Non-pigmented ciliary epithelial cell (primary cell): Measurements from ENCODE around the gene STMP1.
"Not testable (repeated sequence)": the region's sequence is repeated elsewhere in the genome, so short reads cannot be mapped to it uniquely, and the experiment has no call there.

Experiments
- DNase-seq: peaks from one replicate; pipeline ENCODE4 v3.0.0-alpha.2; 2010; ENCODE audit warnings: low read depth

Gene STMP1

DNA sequence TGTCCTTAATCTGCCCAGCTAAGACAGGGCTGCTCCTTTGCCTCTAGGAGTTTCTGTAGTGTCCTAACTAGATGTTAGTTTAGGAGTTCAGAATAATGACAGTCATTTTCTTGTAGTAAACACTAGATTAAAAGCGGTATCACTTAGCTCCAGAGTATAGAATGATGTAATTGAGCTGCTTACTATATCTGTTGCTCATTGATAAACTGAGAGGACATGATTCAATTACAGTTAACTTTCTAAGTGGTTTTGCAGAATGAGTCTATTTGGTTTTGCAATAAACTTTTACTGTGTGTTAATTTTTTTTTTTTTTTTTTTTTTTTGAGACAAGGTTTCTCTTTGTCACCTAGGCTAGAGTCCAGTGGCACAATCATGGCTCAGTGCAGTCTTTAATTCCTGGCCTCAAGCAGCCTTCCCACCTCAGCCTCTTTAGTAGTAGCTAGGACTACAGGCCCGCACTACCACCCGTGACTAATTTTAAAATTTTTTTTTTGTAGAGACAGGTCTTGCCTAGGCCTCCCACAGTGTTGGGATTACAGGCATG is 1.8 kb downstream of the STMP1 start:
- no peak for DNase-seq

DNA sequence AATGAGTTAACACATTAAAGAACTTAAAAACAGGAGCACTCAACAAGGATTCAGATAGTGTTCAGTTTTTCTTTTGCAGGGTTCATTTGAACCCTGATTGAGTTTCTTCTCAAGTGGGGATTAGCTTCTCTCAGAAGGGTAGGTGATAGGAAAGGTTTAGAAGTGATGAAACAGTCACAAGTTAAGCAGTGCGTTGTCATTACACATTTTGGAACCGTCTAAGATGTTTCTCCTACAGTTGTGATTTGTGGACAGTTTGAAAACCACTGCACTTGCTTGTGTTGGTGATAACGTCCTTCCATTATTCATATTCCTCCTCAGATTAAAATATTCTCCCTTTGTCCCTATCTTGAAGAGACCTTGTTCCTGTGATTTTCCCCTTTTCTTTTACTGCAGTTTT is 2.7 kb downstream of the STMP1 start:
- DNase-seq: no peak

DNA sequence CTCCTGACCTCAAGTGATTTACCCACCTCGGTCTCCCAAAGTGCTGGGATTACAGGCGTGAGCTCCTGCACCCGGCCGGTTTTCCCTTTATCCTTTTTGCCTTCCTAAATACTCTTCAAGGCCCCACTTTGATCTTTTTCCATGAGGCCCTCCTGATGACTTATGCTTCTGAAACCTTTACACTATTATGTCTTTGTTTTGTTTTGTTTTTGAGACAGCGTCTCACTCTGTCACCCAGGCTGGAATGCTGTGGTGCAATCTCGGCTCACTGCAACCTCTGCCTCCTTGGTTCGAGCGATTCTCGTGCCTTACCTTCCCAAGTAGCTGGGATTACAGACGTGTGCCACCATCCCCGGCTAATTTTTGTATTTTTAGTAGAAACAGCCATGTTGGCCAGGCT is 3.8 kb downstream of the STMP1 start:
- no peak for DNase-seq

DNA sequence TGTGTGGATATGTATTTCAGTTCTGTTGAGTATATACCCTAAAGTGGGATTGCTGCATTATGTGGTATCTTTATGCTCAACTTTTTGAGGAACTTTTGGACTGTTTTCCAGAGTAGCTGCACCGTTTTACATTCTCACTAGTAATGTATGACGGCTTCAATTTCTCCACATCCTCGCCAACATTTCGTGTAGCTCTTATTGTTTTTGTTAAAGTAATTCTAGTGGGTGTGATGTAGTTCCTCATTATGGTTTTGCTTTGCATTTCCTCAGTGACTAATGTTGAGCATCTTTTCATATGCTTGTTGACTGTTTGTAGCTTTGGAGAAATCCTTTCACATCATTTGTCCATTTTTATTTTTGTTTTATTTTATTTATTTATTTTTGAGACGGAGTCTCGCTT is 4.5 kb downstream of the STMP1 start:
- no peak for DNase-seq

DNA sequence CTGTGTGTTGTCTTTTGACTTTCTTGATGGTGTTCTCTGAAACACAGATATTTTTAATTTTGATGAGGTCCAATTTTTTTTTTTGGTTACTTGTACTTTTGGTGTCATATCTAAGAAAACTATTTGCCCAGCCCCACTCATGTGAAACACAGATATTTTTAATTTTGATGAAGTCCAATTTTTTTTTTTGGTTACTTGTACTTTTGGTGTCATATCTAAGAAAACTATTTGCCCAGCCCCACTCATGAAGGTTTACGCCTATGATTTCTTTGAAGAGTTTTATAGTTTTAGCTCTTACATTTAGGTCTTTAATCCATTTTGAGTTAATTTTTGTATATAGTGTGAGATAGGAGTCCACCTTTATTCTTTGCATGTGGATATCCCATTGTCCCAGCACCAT is 5.3 kb downstream of the STMP1 start:
- DNase-seq: not testable (repeated sequence)

DNA sequence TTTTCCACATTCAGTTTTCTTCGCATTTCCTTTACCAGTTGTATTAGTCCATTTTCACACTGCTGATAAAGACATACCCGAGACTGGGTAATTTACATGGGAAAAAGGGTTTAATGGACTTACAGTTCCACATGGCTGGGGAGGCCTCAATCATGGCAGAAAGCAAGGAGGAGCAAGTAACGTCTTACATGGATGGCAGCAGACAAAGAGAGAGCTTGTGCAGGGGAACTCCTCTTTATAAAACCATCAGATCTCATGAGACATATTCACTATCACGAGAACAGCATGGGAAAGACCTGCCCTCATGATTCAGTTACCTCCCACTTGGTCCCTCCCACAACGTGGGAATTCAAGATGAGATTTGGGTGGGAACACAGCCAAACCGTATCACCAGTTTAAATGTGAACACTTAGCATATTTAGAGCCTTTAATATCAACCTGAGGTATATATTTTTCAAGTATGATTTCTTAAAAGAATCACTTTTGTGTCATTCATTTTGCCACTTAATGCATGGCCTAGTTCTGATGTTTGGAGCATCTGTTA is 6.6 kb downstream of the STMP1 start:
- not testable (repeated sequence) for DNase-seq

DNA sequence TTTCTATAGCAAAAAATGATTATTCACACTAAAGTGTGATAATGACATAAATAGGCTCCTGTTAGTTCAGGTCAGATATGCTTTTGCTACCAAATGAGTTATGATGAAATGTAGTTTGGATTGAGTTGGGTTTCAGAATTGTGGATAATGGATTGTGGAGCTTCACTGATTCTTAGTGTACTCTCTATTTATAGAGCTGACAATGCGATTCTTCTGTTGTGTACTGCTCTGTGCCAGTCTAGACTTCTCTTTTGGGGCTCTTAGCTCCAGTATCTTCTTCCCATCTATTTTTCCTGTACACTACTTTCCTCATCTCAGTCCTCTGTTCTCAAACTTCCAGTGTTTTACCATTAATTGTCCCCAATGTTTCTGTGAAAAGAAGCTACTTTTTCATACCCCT is 7.5 kb downstream of the STMP1 start:
- no peak for DNase-seq

DNA sequence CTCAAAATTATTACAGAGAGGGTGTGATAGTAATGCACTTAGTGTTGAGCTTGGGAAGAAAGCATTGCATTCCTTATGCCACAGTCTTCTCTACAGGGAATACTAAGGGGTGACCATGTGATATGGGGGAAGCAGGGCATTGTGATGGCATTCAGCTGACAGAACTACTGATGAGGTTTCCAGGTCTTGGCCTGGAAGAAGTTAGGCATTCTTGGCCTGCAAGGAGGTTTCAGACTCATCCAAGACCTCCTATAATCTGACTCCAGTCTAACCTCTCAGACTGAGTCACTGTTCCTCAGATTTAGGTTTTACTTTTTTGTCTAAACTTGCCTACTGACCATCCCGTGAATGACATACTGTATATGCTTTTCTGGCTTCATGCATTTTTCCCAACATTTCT is 7.9 kb downstream of the STMP1 start:
- DNase-seq: no peak

DNA sequence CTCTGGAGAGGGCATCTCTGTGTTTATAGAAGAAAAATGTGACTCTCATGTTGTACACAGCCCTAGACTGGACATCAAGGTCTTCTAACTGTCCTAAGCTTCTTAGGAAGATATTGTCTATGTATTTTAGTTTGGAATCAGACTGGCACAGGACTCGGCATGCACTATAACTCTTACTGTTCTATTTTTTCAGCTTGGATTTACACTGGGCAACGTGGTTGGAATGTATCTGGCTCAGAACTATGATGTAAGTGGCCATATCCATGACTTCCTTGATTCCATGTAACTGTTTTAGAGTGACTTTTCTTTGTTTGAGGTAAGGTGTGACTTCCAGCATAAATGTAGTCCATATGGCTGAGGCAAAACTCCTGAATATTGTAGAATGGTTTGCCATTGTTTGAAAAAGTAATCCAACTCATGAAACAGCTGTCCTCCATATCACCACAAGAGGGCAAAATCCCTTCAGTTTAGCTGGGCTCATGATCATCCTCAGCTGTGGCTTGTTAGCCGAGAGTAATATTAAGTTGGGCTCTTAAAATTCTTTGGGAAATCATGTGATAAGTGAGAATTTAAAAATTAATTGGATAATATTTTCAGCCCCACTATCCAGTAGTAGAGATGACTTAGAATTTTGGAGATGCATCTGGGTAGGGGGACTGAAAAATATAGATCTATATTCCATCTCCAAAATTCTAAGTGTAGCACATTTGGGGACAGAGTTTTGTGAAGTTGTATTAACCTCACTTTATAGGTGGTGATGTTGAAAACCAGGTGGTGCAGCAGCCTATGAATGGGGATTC is 10.4 kb downstream of the STMP1 start:
- no peak for DNase-seq

DNA sequence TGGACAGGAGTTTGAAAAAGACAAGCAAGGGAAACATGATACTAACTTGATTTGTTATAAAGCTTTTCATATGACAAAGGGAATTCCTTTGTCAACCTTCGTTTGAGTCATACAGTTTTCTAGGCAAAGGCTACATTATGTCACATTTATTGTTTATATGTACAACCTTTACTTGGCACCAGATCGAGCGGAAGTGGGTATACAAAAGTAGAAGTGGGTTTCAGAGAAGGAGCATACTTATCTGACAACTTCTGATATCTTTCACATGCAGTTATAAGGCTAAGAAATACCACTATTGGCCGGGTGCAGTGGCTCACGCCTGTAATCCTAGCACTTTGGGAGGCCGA is 11.0 kb downstream of the STMP1 start:
- no peak for DNase-seq

DNA sequence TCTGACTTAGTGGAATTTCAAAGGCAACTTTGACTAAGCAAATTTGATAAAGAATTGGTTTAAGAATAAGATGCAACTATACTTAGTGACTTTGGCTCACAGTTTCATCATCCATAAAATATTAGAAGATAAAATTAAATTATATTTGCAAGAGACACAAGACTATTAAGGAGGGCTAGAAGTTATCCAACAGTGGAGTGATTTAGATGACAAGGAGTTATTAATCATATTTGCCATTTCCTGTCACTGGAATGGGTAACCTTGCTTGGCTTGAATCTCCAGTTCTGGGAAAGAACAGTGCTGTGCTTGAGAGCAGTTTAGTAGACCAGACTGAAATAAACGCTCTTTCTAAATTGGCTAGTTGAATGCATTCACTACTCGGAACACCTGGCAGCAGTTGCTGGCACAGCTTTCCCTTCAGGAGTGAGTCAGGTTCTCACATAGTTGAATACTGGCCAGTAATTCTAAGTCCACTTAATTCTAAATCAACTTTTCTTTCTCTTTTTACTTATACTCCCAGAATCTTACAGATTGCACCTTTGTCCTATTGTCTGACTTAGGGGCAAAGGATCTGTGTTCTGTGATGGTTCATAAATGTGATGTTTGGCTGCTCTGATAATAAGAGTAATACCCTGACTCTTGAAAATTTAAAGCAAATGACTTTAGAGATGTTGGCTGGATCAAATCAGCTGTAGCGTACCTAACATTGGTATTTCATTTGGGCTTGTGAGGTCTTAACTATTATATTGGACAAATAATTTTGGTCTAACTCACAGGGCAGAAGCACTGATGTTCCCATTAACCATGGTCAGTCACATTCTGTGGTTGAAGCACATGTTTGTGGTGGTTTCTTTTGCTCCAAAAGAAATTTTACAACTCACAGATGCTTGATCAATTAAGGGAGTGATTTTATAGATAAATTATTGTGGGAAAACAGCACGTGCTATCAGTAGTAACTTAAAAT is 16.6 kb downstream of the STMP1 start:
- no peak for DNase-seq

DNA sequence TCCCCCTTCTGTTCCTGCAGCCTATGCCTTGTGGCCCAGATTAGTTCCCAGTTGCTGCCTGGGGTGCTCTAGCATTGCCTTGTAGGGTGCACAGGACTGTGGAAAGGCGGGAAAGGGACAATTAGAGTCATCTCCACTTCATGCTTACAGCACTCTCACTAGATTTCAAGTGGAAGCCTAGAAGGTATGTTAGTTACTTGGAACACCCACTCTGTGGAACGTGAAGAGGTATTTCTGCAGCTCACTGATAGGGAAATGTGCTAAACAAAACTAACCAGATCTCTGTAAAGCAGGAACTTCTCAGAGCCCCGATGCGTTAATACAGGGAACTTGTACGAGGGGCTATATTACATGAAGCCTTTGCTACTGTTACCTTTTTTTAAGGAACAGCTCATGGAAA is 19.4 kb downstream of the STMP1 start:
- DNase-seq: no peak

DNA sequence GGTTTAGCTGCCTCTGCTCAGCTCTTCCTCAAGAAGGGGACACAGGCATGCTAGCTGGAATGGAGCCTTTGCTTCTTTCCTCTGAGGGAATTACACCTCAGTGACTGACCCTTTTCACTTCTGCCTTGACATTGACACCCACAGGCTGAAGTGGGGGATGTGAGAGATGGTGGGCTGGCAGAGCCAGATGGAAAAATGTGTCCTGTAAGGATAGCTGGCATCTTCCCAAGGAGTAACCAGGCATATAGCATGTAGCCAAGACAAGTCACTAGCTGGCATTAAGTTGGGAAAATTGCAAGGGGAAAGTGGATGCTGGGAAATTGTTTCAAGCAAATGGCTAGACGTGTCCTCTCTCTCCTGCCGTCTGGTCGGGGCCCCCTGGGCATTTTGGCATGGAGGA is 19.9 kb downstream of the STMP1 start:
- no peak for DNase-seq

DNA sequence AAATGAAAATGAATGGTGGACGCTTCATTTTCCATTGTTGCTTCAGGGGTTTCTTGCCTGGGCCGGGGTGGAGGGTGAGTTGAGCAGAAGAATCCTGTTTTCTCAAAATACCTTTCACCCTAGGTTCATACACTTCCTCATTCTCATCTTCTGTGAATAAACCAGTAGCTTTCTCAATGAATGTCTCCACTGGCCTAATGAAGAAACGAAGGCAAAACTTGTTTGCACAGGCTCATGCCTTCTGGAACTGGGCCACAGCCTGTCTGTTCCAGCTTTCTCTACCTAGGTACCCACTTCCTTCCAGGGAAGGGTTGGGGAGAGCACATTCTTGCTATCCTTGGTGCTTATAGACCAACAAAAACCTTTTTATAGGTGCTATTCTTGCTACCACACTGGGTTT is 21.3 kb downstream of the STMP1 start:
- DNase-seq: no peak

DNA sequence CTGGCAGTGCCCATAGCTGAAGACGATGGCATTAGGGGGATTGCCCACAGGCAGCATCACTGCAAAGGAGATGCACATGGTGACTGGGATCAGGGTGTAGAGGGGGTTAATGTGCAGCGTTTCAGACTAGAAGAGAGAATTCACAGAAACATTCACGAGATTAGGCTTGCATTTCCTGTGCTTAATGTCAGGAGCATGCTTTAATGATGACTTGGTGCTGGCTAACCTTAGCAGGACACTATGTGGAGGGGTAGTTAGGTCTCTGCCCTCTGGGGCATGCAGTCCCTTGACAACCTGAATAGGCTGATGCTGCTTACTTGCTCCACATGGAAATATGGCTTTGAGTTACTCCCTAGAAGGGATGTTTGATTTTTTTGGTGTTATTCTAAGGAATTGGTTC is 21.8 kb downstream of the STMP1 start:
- DNase-seq: no peak

DNA sequence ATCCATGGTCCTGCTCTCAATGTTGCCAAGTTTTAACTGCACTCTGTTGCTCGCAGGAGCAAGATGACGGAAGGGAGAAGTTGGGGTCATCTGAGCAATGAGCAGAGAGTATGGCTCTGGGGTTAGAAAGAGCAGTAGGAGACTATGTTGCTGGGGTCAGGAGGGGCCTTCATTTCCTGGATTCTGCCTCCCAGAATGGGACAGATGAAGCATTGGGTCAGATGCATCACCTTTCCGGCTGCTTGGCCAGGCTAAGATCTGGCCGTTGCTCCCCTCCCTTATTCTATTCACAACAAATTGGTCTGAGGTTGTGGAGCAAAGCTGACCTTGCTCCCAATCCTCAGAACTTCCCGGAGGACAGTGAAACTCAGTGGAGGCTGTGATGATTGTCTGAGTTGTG is 22.4 kb downstream of the STMP1 start:
- DNase-seq: no peak

DNA sequence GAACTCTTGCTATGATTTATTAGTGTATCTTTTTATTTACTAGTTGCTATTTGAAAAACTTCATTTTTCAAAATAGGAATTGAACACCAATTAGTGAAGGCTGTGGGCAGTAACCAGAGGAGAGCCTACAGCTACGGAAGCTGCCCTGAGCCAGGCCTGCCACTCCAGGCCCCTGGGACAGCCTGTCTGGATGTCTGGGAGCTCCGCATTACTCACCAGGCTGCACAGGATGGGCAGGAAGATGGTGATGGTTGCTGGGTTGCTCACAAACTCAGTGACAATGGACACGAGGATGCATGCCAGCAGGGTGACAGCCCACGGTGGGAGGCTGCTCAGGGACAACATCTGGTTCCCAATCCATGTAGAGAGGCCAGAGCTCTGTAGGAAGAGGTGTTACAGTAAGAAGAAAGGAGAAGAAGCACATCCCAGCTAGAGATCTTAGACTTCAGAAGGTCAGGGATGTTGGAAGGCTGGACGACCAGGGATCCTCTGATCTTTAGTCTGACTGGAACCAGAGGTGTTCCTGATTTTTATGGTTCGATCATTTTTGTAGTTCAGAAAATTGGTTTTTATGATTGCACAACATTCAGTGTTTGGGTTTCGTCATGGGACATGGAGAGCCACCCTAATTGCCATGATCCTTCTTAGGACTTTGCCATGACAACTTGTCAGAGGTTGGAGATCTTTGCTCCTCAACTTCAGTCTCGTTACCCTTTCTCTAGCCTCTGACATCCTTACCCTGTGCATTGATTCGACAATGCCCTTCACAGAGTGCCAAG is 23.2 kb downstream of the STMP1 start:
- DNase-seq: no peak

DNA sequence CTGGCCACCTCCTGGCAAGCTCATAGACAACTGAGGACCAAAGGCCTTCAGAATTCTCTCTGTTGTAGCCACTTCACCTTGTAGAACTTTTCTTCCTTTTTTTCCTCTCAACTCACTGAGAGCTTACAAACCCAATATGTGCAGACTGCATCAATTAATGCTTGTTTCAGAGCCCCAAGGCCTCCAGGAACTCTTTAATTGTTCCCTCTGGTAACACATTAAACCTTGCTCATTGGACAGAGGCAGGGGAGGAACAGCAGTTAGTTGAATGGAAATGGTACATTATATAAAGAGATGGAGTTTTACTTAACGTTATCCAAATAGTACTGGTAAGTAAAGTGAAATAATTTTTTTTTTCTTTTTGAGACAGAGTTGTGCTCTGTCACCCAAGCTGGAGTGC is 25.2 kb downstream of the STMP1 start:
- no peak for DNase-seq

DNA sequence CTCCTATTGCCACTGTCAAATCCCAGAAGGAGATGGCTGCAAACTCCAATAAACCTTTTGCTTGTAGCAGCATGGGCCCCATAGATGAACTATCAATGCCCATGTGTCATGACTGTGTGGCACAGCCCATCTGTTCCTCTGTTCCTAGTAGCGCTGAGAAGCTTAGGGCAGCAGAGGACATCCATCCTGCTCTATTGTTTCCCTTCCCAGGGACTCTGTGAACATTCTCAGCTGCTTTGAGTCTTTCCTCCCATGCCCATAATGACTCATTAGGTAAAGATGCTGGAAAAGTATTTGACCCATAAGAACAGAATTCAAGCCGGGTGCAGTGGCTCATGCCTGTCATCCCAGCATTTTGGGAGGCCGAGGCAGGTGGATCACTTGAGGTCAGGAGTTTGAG is 28.3 kb downstream of the STMP1 start:
- peak; percentile 54 for DNase-seq

DNA sequence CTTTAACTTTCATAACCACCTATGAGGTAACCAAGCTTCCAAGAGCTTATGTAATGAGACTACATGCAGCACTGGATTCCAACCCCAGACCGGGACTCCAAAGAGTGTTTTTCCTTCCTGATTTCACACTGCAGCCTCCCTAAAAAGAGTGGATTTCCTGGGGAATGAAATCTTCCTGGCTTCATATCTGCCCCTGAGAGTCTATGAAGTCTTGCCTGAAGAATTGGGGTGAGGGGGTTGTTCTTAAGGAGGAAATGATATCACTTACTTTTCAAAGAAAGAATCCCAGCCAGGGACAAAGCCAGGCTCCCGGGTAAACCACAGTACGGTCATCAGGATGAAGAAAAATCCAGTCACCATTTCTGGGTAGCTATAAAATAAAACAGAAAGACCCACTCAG is 29.7 kb downstream of the STMP1 start:
- DNase-seq: no peak

DNA sequence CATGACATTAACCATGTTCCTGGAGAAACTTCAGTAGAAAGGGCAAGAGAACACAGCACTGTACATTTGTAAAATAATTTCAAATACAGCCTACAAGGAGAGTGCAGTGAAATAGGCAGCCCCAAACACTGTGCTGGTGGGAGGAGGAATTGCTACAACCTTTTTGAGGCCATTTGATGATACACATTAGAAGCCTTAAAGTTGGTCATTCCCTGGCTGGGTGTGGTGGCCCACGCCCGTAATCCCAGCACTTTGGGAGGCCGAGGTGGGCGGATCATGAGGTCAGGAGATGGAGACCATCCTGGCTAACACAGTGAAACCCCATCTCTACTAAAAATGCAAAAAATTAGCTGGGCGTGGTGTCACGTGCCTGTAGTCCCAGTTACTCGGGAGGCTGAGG is 30.3 kb downstream of the STMP1 start:
- not testable (repeated sequence) for DNase-seq

DNA sequence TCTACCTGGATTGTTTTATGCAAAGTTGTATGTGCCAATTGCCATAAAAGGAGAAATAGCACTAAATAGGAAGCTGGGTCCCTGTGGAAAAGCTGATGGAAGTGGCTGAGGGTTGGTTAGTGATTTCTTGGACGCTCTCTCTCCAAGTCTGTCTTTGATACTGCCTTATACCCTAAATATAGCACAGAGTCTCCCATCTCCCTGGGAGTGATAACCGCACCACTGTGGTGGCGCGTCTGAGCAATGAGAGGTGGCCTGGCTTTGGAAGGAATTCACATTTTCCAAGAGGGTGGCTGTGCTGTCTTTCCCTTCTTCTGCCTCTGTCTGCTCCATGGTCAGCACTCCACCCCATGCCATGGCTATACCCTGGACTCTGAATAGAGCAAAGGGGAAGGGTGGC is 31.2 kb downstream of the STMP1 start:
- DNase-seq: no peak
